Progenitor cell of endocrine pancreas (in vitro differentiated cells): Measurements from ENCODE around the gene SERPINB6. TPM values are rescaled to one million over a fixed set of nuclear protein-coding genes. Genes with fewer than 3 reads are reported as not detected.

Source experiments
- DNase-seq: peaks from one replicate; pipeline ENCODE4 v3.0.0; 2021; ENCODE audit warnings: low spot score; ENCODE audit not compliant: unreplicated experiment
- H3K27ac Mint-ChIP-seq: 2 replicates; pipeline ENCODE4 v1.8.0; 2021; ENCODE audit warnings: mild to moderate bottlenecking, moderate library complexity, mixed read lengths
- H3K27me3 Mint-ChIP-seq: 2 replicates; pipeline ENCODE4 v1.8.0; 2021; ENCODE audit warnings: mixed read lengths
- H3K36me3 Mint-ChIP-seq: 2 replicates; pipeline ENCODE4 v1.8.0; 2022; ENCODE audit warnings: mixed read lengths; ENCODE audit not compliant: insufficient read depth
- H3K4me1 Mint-ChIP-seq: 2 replicates; pipeline ENCODE4 v1.8.0; 2021; ENCODE audit warnings: low read depth, mixed read lengths
- H3K4me3 Mint-ChIP-seq: 2 replicates; pipeline ENCODE4 v1.8.0; 2021; ENCODE audit warnings: low read depth, mild to moderate bottlenecking, moderate library complexity, mixed read lengths
- H3K9me3 Mint-ChIP-seq: 2 replicates; pipeline ENCODE4 v1.8.0; 2021; ENCODE audit warnings: low read depth, mixed read lengths
- CTCF ChIP-seq: fragments of 200-600 bp; sonication (generic); IDR thresholded peaks from one replicate; pipeline ENCODE4 v1.5.0; 2021; ENCODE audit warnings: antibody characterized with exemption, mild to moderate bottlenecking; ENCODE audit not compliant: unreplicated experiment
- long read RNA-seq: library from polyadenylated mRNA; unstranded; transcript quantifications from one replicate; pipeline ENCODE4 v2.0.0, GENCODE V29; 2020
- total RNA-seq: library from RNA; stranded (reverse); gene quantifications from 2 replicates; pipeline ENCODE4 v1.2.1, GENCODE V29; 2021

Gene SERPINB6
- 220 and 226 TPM in 2 replicates for total RNA-seq
- long read RNA-seq, transcript SERPINB6-203 (7 exons, 1,495 nt), result major isoform, 527 of 831 reads
- long read RNA-seq, transcript SERPINB6-206 (7 exons, 1,375 nt), result minor isoform, 53 of 831 reads
- long read RNA-seq, transcript SERPINB6-210 (7 exons, 1,638 nt), result minor isoform, 30 of 831 reads
- long read RNA-seq, transcript SERPINB6-205 (7 exons, 1,315 nt), result minor isoform, 128 of 831 reads
- long read RNA-seq, partial matches to known transcripts, result 25 of 831 reads
- long read RNA-seq, other reads (novel, unspliced or antisense), result 57 of 831 reads

GRCh38 chr6:2971420-2972218 lies at the start of gene SERPINB6:
SERPINB6 (minus strand) TSS chr6:2971567; CDS start chr6:2959332, 12,235 bp downstream.
- no peak for TF ChIP-seq CTCF
- peak; percentile 39 for DNase-seq
- H3K4me3 Mint-ChIP-seq, result peak within 1 kb of the TSS; percentile 84
- H3K36me3 Mint-ChIP-seq, result no peaks in the 10 kb centered on the region
- H3K27ac Mint-ChIP-seq, result peak within 1 kb of the TSS; percentile 94
- peaks cover 2% of the 10 kb centered on the region for H3K27me3 Mint-ChIP-seq
- H3K4me1 Mint-ChIP-seq, result peaks cover 30% of the 10 kb centered on the region
- H3K9me3 Mint-ChIP-seq, result no peaks in the 10 kb centered on the region

- DNase-seq, result no peak
Measured at GRCh38 chr6:3019749-3020320, 48.5 kb upstream of the SERPINB6 start.

GRCh38 chr6:3019065-3019464 lies 47.7 kb upstream of the SERPINB6 start:
- Mint-ChIP-seq H3K9me3 (peaks cover 8% of the 10 kb centered on the region), H3K4me3 (no peak overlapping the region)

More at GRCh38 chr6:3019749-3020320, 48.5 kb upstream of the SERPINB6 start:
- no peaks in the 10 kb centered on the region for H3K27me3 Mint-ChIP-seq
- no peak overlapping the region for H3K4me3 Mint-ChIP-seq
- TF ChIP-seq CTCF, result no peak
- peaks cover 41% of the 10 kb centered on the region for H3K36me3 Mint-ChIP-seq
- H3K27ac Mint-ChIP-seq, result no peak overlapping the region
- peaks cover 5% of the 10 kb centered on the region for H3K4me1 Mint-ChIP-seq
- peaks cover 8% of the 10 kb centered on the region for H3K9me3 Mint-ChIP-seq

GRCh38 chr6:3017304-3017703 lies 45.9 kb upstream of the SERPINB6 start:
- H3K36me3 Mint-ChIP-seq, result peaks cover 42% of the 10 kb centered on the region
- H3K27ac Mint-ChIP-seq, result no peak overlapping the region
- no peak for DNase-seq
- no peak overlapping the region for H3K4me3 Mint-ChIP-seq
- peaks cover 3% of the 10 kb centered on the region for H3K9me3 Mint-ChIP-seq
- no peaks in the 10 kb centered on the region for H3K27me3 Mint-ChIP-seq
- no peaks in the 10 kb centered on the region for H3K4me1 Mint-ChIP-seq
- TF ChIP-seq CTCF, result no peak

More at GRCh38 chr6:3019065-3019464, 47.7 kb upstream of the SERPINB6 start:
- no peak for DNase-seq
- no peak for TF ChIP-seq CTCF
- H3K27me3 Mint-ChIP-seq, result no peaks in the 10 kb centered on the region
- no peak overlapping the region for H3K27ac Mint-ChIP-seq
- H3K4me1 Mint-ChIP-seq, result peaks cover 4% of the 10 kb centered on the region
- H3K36me3 Mint-ChIP-seq, result peaks cover 44% of the 10 kb centered on the region
